HepG2 (cell line): ENCODE data around the gene VPS54. TPM values are rescaled to one million over a fixed set of nuclear protein-coding genes. Genes with fewer than 3 reads are reported as not detected.

Experiments
- KDM4B ChIP-seq: sonication (generic); formaldehyde crosslinking; IDR thresholded peaks from 2 replicates; pipeline ENCODE4 v1.4.0; 2020; ENCODE audit warnings: missing genetic modification reagents
- NCOA1 ChIP-seq: sonication (generic); formaldehyde crosslinking; IDR thresholded peaks from 2 replicates; pipeline ENCODE4 v1.9.0; 2021; ENCODE audit warnings: missing genetic modification reagents
- SP5 ChIP-seq: IDR thresholded peaks from 2 replicates; pipeline ENCODE4 v1.6.1; 2016; ENCODE audit warnings: low read depth, borderline replicate concordance
- TBX2 ChIP-seq: sonication (generic); formaldehyde crosslinking; IDR thresholded peaks from 2 replicates; pipeline ENCODE4 v1.5.0; 2020; ENCODE audit warnings: missing genetic modification reagents, mild to moderate bottlenecking, borderline replicate concordance
- ZNF331 ChIP-seq: sonication (generic); formaldehyde crosslinking; IDR thresholded peaks from 2 replicates; pipeline ENCODE4 v1.4.0; 2020; ENCODE audit warnings: missing genetic modification reagents
- ZNF335 ChIP-seq: sonication (generic); formaldehyde crosslinking; IDR thresholded peaks from 2 replicates; pipeline ENCODE4 v1.4.0; 2020; ENCODE audit warnings: missing genetic modification reagents
- ZNF337 ChIP-seq: sonication (generic); formaldehyde crosslinking; IDR thresholded peaks from 2 replicates; pipeline ENCODE4 v1.5.1; 2020; ENCODE audit warnings: missing genetic modification reagents, low read depth, mild to moderate bottlenecking, borderline replicate concordance
- ZNF460 ChIP-seq: sonication (generic); formaldehyde crosslinking; IDR thresholded peaks from 2 replicates; pipeline ENCODE4 v1.5.1; 2020; ENCODE audit warnings: missing genetic modification reagents, mild to moderate bottlenecking, borderline replicate concordance
- ZNF75D ChIP-seq: sonication (generic); formaldehyde crosslinking; IDR thresholded peaks from 2 replicates; pipeline ENCODE4 v1.8.1; 2023; ENCODE audit warnings: missing genetic modification reagents, mild to moderate bottlenecking, borderline replicate concordance
- ZNF777 ChIP-seq: sonication (generic); formaldehyde crosslinking; IDR thresholded peaks from 2 replicates; pipeline ENCODE4 v1.4.0; 2020; ENCODE audit warnings: missing genetic modification reagents
- ZNF891 ChIP-seq: sonication (generic); formaldehyde crosslinking; IDR thresholded peaks from 2 replicates; pipeline ENCODE4 v1.5.0; 2020; ENCODE audit warnings: mild to moderate bottlenecking, missing genetic modification reagents
- polyA plus RNA-seq, 8 experiments: library from polyadenylated mRNA; depleted of rRNA in 3 of 8; stranded (reverse) in 7 of 8; unstranded in 1 of 8; fragments of >200 nt; fragmentation: Illumina TruSeq in 4 of 8; extraction: Trizol in 4 of 8; gene quantifications; 2 replicates each; pipeline versions ENCODE4 v1.2.1 to v1.2.3, GENCODE V29; 2011 to 2016; ENCODE audit warnings: low read depth in 4 of 8, missing spikeins in 1 of 8, mixed read lengths in 1 of 8; ENCODE audit not compliant: insufficient read depth in 1 of 8
- total RNA-seq, 5 experiments: library from RNA; depleted of rRNA; stranded (reverse); fragments of >200 nt; fragmentation: Illumina TruSeq; extraction: Trizol; gene quantifications; 2 replicates each; pipeline ENCODE4 v1.2.3, GENCODE V29; 2016; ENCODE audit warnings: low read depth in 1 of 5
- TF ChIP-seq, protein P1 (sequence below): sonication (generic); formaldehyde crosslinking; IDR thresholded peaks from 2 replicates; pipeline ENCODE4 v1.5.1; 2020; ENCODE audit warnings: mild to moderate bottlenecking, missing genetic modification reagents, borderline replicate concordance
- TF ChIP-seq, protein P2 (sequence below): sonication (generic); formaldehyde crosslinking; IDR thresholded peaks from 2 replicates; pipeline ENCODE4 v1.8.0; 2022; ENCODE audit warnings: missing genetic modification reagents, mild to moderate bottlenecking, inconsistent platforms, borderline replicate concordance
- TF ChIP-seq, protein P3 (sequence below): sonication (generic); formaldehyde crosslinking; IDR thresholded peaks from 2 replicates; pipeline ENCODE4 v1.5.1; 2020; ENCODE audit warnings: missing genetic modification reagents, mild to moderate bottlenecking, borderline replicate concordance
- TF ChIP-seq, protein P4 (sequence below): sonication (generic); formaldehyde crosslinking; IDR thresholded peaks from 2 replicates; pipeline ENCODE4 v1.8.1; 2023; ENCODE audit warnings: missing genetic modification reagents, inconsistent platforms, borderline replicate concordance
- TF ChIP-seq, protein P5 (sequence below): sonication (generic); formaldehyde crosslinking; IDR thresholded peaks from 2 replicates; pipeline ENCODE4 v1.5.0; 2020; ENCODE audit warnings: mild to moderate bottlenecking, missing genetic modification reagents

The VPS54 gene
- total and polyA plus RNA-seq, 2 of the 13 experiments (the other 11 are each of a cell fraction or from before 2014, with no cell fraction given), result 64.7 to 77.5 TPM

DNA sequence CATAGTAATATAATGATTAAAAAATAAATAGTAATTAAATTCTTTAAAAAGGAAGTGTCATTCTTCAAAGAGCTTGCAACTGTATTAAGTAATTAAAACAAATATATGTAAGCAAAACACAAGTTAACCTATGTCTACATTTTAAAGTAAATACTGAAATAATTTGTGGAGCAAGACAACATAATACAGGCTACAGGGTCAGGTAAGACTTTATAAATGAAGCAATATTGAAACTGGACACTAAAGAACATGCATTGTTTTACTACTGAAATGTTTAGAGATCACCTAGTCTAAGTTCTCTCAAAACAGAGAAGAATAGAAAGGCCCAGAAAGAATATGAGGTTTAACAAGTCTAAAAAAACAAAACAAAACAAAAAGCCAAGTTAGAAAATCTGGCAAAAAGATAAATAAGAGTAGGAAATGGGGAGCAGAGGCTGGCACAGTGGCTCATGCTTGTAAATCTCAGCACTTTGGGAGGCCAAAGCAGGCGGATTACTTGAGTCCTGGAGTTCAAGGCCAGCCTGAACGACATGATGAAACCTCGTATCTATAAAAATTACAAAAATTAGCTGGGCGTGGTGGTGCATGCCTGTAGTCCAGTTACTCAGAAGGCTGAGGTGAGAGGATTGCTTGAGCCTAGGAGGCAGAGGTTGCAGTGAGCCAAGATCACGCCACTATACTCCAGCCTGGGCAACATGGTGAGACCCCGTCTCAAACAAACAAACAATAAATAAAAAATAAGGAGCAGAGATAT, 34.4 kb downstream of the VPS54 start (continued):
- TF ChIP-seq, protein P1, sequence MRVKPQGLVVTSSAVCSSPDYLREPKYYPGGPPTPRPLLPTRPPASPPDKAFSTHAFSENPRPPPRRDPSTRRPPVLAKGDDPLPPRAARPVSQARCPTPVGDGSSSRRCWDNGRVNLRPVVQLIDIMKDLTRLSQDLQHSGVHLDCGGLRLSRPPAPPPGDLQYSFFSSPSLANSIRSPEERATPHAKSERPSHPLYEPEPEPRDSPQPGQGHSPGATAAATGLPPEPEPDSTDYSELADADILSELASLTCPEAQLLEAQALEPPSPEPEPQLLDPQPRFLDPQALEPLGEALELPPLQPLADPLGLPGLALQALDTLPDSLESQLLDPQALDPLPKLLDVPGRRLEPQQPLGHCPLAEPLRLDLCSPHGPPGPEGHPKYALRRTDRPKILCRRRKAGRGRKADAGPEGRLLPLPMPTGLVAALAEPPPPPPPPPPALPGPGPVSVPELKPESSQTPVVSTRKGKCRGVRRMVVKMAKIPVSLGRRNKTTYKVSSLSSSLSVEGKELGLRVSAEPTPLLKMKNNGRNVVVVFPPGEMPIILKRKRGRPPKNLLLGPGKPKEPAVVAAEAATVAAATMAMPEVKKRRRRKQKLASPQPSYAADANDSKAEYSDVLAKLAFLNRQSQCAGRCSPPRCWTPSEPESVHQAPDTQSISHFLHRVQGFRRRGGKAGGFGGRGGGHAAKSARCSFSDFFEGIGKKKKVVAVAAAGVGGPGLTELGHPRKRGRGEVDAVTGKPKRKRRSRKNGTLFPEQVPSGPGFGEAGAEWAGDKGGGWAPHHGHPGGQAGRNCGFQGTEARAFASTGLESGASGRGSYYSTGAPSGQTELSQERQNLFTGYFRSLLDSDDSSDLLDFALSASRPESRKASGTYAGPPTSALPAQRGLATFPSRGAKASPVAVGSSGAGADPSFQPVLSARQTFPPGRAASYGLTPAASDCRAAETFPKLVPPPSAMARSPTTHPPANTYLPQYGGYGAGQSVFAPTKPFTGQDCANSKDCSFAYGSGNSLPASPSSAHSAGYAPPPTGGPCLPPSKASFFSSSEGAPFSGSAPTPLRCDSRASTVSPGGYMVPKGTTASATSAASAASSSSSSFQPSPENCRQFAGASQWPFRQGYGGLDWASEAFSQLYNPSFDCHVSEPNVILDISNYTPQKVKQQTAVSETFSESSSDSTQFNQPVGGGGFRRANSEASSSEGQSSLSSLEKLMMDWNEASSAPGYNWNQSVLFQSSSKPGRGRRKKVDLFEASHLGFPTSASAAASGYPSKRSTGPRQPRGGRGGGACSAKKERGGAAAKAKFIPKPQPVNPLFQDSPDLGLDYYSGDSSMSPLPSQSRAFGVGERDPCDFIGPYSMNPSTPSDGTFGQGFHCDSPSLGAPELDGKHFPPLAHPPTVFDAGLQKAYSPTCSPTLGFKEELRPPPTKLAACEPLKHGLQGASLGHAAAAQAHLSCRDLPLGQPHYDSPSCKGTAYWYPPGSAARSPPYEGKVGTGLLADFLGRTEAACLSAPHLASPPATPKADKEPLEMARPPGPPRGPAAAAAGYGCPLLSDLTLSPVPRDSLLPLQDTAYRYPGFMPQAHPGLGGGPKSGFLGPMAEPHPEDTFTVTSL, result no peak; the same call in 1 of the 2 replicates
- TF ChIP-seq ZNF75D (CRISPR knock-in tag), result no peak
- TF ChIP-seq KDM4B (CRISPR knock-in tag), result peak; percentile 29; the same call in 1 of the 2 replicates
- TF ChIP-seq ZNF335, result no peak
- TF ChIP-seq, protein P2, sequence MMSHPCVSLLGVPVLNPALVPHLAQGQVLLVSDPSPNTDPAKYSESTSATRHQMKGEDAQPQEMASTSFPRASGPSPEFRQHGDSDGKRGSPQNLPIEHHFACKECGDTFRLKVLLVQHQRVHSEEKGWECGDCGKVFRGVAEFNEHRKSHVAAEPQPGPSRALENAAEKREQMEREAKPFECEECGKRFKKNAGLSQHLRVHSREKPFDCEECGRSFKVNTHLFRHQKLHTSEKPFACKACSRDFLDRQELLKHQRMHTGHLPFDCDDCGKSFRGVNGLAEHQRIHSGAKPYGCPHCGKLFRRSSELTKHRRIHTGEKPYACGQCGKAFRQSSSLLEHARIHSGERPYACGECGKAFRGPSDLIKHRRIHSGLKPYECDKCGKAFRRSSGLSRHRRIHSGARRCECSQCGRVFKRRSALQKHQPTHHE (CRISPR knock-in tag), result no peak; the same call in 1 of the 2 replicates
- TF ChIP-seq ZNF777 (CRISPR knock-in tag), result no peak
- TF ChIP-seq, protein P3, sequence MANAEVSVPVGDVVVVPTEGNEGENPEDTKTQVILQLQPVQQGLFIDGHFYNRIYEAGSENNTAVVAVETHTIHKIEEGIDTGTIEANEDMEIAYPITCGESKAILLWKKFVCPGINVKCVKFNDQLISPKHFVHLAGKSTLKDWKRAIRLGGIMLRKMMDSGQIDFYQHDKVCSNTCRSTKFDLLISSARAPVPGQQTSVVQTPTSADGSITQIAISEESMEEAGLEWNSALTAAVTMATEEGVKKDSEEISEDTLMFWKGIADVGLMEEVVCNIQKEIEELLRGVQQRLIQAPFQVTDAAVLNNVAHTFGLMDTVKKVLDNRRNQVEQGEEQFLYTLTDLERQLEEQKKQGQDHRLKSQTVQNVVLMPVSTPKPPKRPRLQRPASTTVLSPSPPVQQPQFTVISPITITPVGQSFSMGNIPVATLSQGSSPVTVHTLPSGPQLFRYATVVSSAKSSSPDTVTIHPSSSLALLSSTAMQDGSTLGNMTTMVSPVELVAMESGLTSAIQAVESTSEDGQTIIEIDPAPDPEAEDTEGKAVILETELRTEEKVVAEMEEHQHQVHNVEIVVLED, result no peak
- TF ChIP-seq, protein P4, sequence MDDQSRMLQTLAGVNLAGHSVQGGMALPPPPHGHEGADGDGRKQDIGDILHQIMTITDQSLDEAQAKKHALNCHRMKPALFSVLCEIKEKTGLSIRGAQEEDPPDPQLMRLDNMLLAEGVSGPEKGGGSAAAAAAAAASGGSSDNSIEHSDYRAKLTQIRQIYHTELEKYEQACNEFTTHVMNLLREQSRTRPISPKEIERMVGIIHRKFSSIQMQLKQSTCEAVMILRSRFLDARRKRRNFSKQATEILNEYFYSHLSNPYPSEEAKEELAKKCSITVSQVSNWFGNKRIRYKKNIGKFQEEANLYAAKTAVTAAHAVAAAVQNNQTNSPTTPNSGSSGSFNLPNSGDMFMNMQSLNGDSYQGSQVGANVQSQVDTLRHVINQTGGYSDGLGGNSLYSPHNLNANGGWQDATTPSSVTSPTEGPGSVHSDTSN, result no peak
- TF ChIP-seq ZNF891, result no peak
- TF ChIP-seq SP5 (CRISPR knock-in tag), result peak; percentile 89
- no peak for TF ChIP-seq NCOA1
- no peak for TF ChIP-seq ZNF337 (CRISPR knock-in tag)
- TF ChIP-seq TBX2 (CRISPR knock-in tag), result peak; percentile 81
- TF ChIP-seq ZNF331 (CRISPR knock-in tag), result peak; percentile 54; the same call in 1 of the 2 replicates
- no peak for TF ChIP-seq ZNF460 (CRISPR knock-in tag)
- TF ChIP-seq, protein P5, sequence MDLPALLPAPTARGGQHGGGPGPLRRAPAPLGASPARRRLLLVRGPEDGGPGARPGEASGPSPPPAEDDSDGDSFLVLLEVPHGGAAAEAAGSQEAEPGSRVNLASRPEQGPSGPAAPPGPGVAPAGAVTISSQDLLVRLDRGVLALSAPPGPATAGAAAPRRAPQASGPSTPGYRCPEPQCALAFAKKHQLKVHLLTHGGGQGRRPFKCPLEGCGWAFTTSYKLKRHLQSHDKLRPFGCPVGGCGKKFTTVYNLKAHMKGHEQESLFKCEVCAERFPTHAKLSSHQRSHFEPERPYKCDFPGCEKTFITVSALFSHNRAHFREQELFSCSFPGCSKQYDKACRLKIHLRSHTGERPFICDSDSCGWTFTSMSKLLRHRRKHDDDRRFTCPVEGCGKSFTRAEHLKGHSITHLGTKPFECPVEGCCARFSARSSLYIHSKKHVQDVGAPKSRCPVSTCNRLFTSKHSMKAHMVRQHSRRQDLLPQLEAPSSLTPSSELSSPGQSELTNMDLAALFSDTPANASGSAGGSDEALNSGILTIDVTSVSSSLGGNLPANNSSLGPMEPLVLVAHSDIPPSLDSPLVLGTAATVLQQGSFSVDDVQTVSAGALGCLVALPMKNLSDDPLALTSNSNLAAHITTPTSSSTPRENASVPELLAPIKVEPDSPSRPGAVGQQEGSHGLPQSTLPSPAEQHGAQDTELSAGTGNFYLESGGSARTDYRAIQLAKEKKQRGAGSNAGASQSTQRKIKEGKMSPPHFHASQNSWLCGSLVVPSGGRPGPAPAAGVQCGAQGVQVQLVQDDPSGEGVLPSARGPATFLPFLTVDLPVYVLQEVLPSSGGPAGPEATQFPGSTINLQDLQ (CRISPR knock-in tag), result no peak
